ENCODE data around the gene USP47.

DNA sequence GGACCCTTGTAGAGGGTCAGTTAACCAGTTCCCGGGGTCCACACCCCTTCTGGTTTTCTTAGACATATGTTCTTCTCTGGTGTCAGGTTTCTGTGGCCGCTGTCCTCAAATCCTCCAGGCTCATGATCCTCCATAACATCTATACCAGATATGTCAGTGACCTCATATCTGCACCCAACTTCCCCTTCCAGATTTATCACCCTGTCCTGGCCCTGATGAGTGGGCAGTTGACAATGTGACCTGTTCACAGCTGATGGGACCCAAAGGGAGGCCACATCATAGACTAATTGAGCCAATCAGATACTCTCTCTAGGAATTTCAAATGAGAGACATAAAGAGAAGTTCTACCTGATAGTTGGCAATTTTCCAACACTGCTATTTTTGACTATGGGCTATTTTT, 161.6 kb downstream of the USP47 start:
- TF ChIP-seq CREB1 (IDR thresholded peaks at IDR 0.05) (no peak), POLR2AphosphoS5 (IDR thresholded peaks at IDR 0.05; ENCODE audit: low read depth, low read length) (no peak), RXRA (IDR thresholded peaks at IDR 0.05; ENCODE audit: insufficient read depth, low read depth, low read length) (no peak), HDAC2 (IDR thresholded peaks at IDR 0.05; ENCODE audit: borderline replicate concordance in 1 of 2, low read depth in 2 of 2, low read length in 2 of 2) (no peak), GABPA (IDR thresholded peaks at IDR 0.05; ENCODE audit: borderline replicate concordance, insufficient read depth, low read length) (no peak)
- TF ChIP-seq, protein P1, sequence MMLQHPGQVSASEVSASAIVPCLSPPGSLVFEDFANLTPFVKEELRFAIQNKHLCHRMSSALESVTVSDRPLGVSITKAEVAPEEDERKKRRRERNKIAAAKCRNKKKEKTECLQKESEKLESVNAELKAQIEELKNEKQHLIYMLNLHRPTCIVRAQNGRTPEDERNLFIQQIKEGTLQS (IDR thresholded peaks at IDR 0.05; ENCODE audit: insufficient read depth, low read depth, low read length): no peak
- TF ChIP-seq, protein P2, sequence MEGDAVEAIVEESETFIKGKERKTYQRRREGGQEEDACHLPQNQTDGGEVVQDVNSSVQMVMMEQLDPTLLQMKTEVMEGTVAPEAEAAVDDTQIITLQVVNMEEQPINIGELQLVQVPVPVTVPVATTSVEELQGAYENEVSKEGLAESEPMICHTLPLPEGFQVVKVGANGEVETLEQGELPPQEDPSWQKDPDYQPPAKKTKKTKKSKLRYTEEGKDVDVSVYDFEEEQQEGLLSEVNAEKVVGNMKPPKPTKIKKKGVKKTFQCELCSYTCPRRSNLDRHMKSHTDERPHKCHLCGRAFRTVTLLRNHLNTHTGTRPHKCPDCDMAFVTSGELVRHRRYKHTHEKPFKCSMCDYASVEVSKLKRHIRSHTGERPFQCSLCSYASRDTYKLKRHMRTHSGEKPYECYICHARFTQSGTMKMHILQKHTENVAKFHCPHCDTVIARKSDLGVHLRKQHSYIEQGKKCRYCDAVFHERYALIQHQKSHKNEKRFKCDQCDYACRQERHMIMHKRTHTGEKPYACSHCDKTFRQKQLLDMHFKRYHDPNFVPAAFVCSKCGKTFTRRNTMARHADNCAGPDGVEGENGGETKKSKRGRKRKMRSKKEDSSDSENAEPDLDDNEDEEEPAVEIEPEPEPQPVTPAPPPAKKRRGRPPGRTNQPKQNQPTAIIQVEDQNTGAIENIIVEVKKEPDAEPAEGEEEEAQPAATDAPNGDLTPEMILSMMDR (IDR thresholded peaks at IDR 0.05; ENCODE audit: control extremely low read depth in 1 of 3, insufficient read depth in 1 of 3, low read depth in 1 of 3, low read length in 3 of 3): no peak
- TF ChIP-seq, protein P3, sequence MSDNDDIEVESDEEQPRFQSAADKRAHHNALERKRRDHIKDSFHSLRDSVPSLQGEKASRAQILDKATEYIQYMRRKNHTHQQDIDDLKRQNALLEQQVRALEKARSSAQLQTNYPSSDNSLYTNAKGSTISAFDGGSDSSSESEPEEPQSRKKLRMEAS (IDR thresholded peaks at IDR 0.05): no peak
